NCI-H345 (cell line): Measurements from ENCODE around the gene ATG10.
A peak's percentile ranks its signal among the peaks of the same experiment; 100 is the strongest.

Experiments
- DNase-seq: peaks from one replicate; lab custom pipeline; 2025; lab: John Stamatoyannopoulos, UW

The ATG10 gene

GRCh38 chr5:82164977-82165713, 193.3 kb downstream of the ATG10 start:
- no peak for DNase-seq

DNA sequence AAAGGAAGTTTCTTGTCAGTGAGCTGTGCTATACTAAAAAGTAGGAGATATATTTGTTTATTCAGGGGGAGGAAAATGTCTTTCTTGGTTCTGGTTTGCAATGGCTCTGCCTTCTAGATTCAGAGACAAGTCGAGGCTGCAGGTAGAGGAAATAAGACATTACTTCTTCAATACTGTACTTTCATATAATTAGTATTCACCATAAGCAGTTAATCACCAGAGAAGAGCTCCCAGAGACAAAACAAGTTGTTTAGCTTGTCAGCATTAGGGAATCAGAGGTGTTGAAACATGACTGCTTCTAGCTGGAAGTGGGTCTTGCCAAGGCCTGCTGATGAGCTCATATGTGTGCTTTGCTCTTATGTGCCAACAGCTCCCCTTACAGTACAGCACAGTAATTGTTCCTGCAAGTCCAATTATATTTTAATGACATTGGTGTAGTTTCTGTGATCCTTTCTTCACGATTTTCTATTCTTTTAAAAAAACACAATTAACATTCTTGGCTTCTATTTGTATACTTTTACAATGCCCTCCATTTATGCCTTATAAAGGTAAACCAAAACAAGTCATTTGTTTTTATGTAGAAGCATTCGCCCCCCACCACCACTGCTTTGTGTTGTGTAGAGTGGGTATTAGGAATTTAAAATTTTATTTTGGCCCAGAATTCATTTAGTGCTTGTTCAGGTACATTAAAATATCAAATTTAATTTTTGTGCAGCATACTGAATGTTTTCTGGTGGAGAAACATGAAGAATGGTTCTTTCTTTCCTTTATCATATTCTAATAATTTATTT, 194.1 kb downstream of the ATG10 start:
- peak; percentile 73 for DNase-seq

DNA sequence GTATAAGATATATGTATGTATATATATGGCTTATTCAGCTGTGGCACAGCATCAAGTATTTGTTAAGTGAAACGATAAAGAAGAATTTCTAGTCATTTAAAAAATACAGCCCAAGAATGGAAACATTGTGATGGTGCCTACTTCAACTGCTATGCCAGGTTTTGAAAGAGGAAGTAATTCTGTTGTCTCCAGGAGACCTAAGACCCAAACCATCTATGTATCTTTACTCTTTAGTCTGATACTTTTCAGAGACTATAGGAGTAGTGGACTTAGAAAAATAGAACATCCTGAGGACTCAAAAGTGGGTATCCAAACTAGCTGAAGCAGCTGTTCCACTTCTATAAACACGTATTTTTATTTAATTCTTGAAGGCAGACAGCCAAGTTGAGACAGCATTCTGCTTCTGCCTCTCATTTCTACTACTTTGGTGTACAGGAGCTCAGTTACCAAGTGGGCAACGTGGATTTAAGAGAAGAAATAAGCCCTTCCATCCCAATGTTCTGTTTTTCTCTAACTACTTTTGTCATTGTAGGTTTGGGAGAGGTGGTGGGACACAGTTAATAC, 195.6 kb downstream of the ATG10 start:
- no peak for DNase-seq

- no peak for DNase-seq
Measured at GRCh38 chr5:82168294-82168693, 196.5 kb downstream of the ATG10 start.

GRCh38 chr5:82169892-82170291, 198.1 kb downstream of the ATG10 start:
- DNase-seq = no peak

GRCh38 chr5:82174128-82174918, 202.5 kb downstream of the ATG10 start:
- DNase-seq = peak; percentile 13

GRCh38 chr5:82174919-82175219, 203.0 kb downstream of the ATG10 start:
- no peak for DNase-seq

- no peak for DNase-seq
Measured at GRCh38 chr5:82176115-82176814, 204.4 kb downstream of the ATG10 start.

DNA sequence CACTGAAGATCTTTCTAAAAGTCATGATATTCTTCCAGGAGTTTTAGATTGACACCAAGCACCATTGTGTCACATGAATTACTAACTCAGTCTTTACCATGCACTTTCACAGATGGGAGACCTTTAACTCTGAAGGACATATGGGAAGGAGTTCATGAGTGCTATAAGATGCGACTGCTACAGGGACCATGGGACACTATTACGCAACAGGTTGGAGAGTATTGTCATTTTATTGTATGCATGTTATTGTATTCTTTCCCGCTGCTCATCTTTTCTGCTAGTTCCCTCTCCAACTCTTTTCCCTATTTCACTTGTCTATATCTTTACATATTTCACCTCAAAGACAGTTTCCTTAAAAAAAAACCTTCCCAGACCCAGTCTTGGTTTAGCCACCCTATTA, 206.6 kb downstream of the ATG10 start:
- no peak for DNase-seq

DNA sequence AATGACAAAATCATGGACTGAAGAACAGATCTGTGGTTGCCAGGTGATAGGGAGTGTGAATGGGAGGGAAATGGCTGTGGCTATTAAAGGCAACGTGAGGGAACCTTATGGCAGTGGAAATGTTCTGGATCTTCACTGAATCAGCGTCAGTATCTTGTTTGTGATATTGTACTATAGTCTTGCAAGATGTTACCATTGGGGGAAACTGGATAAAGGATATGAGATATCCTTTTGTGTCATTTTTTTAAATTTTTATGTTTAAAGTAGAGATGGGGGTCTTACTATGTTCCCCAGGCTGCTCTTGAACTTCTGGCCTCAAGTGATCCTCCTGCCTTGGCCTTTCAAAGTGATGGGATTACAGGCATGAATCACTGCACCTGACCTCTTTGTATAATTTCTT, 210.8 kb downstream of the ATG10 start:
- DNase-seq = no peak

DNA sequence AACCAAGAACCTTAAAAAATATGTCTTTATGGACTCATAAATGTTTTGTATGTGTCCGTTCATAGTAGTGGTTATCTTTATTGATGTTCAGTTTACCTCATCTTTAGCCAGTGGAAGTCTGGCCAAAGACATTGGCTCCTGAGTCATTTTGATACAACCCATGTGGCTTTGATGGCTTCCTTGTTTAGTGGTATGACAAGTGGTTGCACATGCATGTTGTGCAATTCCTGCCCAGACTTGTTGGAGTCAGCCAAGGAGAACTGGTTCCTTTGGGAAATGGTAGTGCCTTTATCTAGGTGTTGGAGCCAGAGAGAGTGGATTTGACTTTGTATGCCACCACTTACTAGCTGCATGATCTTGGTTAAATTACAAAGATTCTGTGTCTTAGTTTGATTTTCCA, 212.0 kb downstream of the ATG10 start:
- no peak for DNase-seq

- no peak for DNase-seq
Measured at GRCh38 chr5:82185851-82186250, 214.0 kb downstream of the ATG10 start.

- DNase-seq = no peak
Measured at GRCh38 chr5:82197550-82197949, 225.7 kb downstream of the ATG10 start.

DNA sequence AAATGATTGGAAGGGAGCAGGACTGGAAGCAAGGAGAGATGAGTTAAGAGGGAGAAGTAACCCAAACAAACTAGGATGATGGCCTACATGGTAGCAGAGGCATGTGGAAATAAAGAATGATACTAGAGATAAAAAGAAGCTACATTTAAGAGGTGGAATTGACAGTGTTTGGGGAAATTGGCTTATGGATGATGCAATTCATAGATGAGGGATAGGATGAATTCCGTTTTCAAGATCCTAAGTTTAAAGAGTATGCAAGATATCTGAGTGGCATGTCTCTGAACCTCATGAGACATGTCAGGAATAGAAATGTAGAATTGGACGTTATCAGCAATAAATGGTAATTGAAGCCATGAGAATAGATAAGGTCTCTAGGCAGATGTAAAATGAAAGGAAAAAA, 232.7 kb downstream of the ATG10 start:
- DNase-seq = no peak

DNA sequence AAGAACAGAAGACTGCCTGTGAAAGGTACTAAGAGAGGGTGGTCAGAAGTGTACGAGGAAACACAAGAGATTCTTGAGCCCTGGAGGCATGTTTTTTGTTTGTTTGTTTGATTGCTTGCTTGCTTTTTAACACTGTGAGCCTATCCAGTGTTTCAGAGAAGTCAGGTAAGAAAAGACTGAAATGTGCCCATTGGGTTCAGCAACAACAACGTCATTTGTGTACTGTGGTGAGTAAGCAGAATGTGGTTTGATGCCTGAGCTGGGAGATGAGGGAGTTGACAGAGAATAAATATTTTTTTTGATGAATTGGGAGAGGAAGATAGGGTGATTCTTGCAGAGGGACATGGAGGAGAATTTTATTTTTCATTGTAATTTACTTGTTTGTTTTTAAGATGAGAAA, 233.2 kb downstream of the ATG10 start:
- DNase-seq = no peak

- DNase-seq = no peak
Measured at GRCh38 chr5:82208371-82208770, 236.5 kb downstream of the ATG10 start.

DNA sequence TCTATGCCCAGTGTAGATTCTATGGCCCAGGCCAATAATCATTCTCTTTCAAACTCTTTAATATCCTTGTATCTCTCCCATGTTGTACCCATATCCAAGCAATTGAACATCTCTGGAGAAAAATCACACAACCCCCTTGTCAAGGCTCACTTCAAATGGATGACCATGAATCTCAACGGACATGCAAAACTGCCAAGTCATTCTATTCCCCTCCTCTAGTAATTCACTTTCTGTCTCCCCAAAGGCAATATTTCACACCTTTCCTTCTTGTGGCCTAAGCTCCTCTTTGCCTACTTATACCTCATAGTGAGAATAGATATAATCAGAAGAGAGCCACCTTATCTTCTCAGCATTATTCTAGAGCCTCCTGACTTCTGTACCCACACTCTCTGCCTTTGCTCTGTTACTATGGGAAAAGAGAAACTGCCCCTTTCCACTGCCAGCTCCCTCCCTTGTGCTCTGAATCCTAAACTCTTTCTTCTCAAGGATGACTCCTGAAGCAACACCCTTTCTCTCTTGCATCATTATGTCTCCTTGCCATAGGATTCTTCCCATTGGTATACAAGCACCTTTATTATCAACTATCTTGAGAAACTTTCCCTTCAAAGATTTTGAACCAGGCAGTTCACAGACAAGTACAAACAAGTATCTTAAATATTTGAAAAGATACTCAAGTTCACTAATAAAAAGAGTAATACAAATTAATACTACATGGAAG, 240.2 kb downstream of the ATG10 start:
- DNase-seq = no peak

- no peak for DNase-seq
Measured at GRCh38 chr5:82217917-82218316, 246.1 kb downstream of the ATG10 start.

- no peak for DNase-seq
Measured at GRCh38 chr5:82218374-82219156, 246.7 kb downstream of the ATG10 start.

- DNase-seq = no peak
Measured at GRCh38 chr5:82221020-82221419, 249.2 kb downstream of the ATG10 start.
